ENCODE results near the gene VSTM2L. TPM values are rescaled to one million over a fixed set of nuclear protein-coding genes. Genes with fewer than 3 reads are reported as not detected.

VSTM2L gene
- total and polyA plus RNA-seq, 2 donors = 1.3 to 1.6 TPM

DNA sequence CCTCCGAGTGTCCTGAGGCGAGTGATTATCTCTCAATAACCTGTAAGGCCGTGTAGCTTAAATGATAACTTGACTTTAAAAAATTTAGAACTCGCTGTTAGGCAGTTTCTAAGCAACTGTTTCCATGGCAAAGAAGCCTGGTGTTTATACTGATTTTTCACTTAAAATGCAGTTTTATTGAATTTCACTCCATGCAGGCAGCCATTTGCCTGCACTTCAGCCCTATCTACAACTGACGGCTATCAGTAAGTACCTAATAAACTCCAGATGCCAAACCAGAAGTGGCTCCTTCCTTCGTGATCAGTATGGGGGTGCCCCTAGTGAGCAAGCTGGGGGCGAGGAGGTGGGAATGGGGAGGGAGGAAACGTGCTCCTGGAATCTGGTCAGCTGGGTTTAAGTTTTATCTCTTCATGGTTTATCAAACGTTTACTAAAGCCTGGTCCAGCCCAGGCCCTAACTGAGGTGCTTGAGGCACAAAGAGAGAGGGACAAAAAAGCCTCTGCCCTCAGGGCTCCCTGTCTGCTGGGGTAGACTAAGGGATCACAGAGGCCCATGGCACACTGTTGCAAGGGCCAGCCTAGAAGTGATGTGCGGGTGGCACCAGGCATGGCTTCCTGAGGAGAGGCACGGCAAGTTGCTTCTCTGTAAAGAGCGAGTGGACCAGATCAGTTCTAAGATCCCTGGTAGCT, 84.8 kb downstream of the VSTM2L start:
- H3K36me3 ChIP-seq (ENCODE audit: insufficient read depth) = peaks cover 2% of the 10 kb centered on the region
- no peaks in the 10 kb centered on the region for H3K4me1 ChIP-seq (ENCODE audit: insufficient read depth)
- H3K27ac ChIP-seq (ENCODE audit: low read depth) = no peak overlapping the region
- WGBS = 67% methylated on average over 12 of the region's 12 CpGs
- no peak overlapping the region for H3K4me3 ChIP-seq (ENCODE audit: low read depth, low read length)
- peak; percentile 29 for DNase-seq (ENCODE audit: extremely low spot score)

DNA sequence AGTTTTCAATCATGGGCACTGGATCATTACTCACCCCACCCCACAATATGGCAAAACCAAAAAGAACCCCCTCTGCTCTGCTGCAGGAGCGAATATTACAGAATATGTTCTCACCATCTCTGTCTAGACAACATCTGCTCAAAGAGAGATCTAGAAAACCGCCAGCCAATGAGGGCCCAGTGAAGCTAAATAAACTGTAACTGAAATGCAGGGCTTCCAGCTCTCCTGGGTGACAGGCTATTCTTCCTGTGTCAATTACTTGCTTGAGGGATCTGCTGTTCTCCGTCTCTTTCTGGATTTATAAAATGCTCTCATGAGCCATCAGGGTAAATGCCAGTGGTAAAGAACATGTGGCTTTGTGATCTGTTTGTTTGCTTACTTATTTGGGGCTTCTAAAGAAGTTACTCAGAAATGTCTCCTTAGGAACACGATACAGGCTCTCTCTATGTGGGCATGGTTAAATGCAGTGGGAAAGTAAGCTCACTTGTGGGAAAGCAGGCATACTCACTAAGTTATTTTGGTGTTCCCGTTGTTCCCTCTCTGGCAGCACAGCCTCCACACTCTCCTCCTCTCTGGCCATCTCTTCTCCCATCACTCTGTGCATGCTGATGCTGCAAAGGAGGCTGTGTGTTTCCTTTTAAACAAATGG, 85.5 kb downstream of the VSTM2L start:
- Histone ChIP-seq H3K4me1 (ENCODE audit: insufficient read depth) (no peaks in the 10 kb centered on the region), H3K27ac (ENCODE audit: low read depth) (no peak overlapping the region), H3K4me3 (ENCODE audit: low read depth, low read length) (no peak overlapping the region), H3K36me3 (ENCODE audit: insufficient read depth) (no peaks in the 10 kb centered on the region)
- WGBS = 87% methylated on average over 5 of the region's 5 CpGs
- no peak for DNase-seq (ENCODE audit: extremely low spot score)

DNA sequence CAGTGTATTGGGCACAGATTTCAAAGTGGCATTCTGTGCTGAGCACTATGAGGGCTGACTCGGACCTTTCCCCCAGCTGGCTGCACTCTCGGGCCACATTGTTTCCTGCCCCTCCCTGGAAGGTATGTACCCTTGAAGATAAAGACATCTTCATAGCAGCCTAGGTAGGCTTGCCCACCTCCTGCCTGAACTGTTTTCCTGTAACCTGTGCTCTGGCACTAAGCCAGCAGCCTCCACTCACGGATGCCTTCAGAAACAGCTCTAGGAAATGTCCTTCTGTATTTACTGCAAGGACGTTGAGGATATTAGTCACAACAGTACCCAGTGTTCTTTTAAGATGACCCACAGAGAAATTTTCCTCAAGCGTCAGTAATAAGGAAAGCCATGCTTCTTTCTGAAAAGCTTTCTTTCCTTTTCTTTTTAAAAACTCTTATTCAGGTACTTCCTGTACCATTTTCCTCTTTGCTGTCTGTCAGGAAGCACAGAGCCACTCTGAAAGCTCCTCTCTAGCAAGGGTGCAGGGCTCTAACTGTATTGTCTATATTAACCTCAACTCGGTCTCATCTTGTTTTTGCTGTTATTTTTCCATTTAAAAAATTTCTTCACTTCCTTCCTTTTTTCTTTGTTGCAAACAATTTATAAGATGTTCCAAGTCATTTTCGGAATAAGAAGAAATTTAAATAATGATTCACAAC, 86.8 kb downstream of the VSTM2L start:
- Histone ChIP-seq H3K27ac (ENCODE audit: low read depth) (no peak overlapping the region), H3K4me1 (ENCODE audit: insufficient read depth) (no peaks in the 10 kb centered on the region), H3K36me3 (ENCODE audit: insufficient read depth) (no peaks in the 10 kb centered on the region), H3K4me3 (ENCODE audit: low read depth, low read length) (no peak overlapping the region)
- peak; percentile 14 for DNase-seq (ENCODE audit: extremely low spot score)
- WGBS = 64% methylated on average over 7 of the region's 7 CpGs

DNA sequence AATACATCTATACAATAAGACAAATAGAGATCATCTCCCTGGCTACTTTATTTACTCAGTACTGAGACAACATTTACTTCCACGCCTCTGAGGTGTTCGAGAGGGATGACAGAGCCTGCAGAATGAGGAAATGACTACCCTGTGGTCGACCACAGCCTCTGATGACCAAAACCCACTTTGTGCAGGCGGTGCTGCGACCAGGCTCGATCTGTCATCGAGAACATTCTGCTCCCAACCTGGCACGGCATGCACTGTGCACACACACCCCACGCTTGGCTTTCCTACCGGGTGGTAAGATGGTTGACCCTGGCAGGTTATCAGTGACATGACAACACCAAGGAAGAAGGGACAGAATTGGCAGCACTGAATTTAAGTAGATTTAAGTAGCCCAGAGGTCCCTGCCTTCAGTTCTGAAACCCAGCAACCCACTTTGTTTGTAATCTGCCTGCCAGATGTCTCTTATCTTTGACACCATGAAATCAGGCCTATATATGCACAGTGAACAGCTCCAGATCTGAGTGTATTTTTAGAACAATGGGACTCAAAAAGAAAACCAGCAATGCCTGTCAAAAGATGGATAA, 87.7 kb downstream of the VSTM2L start:
- Histone ChIP-seq H3K36me3 (ENCODE audit: insufficient read depth) (peaks cover 2% of the 10 kb centered on the region), H3K4me3 (ENCODE audit: low read depth, low read length) (no peak overlapping the region), H3K27ac (ENCODE audit: low read depth) (no peak overlapping the region), H3K4me1 (ENCODE audit: insufficient read depth) (no peaks in the 10 kb centered on the region)
- DNase-seq (ENCODE audit: extremely low spot score) = peak; percentile 21
- 38% methylated on average over 10 of the region's 10 CpGs for WGBS

DNA sequence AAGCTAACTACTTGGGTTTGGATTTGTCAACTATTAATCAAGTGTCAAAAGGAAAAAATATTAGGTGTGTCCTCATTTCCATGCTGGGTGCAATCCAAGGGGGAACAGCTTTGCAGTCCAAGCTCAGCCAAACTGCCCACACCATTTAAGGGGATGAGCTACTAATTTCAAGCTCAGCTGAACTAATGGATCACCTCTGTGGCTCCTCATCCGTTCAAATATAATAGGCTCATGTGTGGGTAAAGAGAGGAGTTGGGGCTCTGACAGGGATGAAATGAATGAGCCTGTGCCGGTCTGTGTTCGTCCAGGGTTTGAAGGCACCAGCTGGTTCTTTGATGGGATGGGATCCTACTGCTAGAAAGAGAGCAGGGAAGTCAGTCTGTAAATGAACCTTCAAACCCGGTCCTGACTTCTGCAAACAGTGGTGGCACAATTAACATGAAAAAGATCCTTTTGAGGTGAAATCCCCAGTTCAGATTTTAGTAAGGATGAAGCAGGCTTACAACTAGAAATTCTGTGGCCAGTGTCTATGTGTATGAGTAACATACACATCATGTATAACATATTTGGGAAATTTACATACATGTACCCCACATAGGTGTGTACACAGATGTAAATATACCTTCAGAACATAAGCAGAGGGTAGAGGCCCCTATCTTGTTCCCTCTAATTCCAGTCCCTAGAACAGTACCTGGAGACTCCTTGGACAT, 88.4 kb downstream of the VSTM2L start:
- H3K27ac ChIP-seq (ENCODE audit: low read depth) = no peak overlapping the region
- no peaks in the 10 kb centered on the region for H3K4me1 ChIP-seq (ENCODE audit: insufficient read depth)
- peaks cover 2% of the 10 kb centered on the region for H3K36me3 ChIP-seq (ENCODE audit: insufficient read depth)
- no peak overlapping the region for H3K4me3 ChIP-seq (ENCODE audit: low read depth, low read length)
- no peak for DNase-seq (ENCODE audit: extremely low spot score)
- 51% methylated on average over 4 of the region's 4 CpGs for WGBS

DNA sequence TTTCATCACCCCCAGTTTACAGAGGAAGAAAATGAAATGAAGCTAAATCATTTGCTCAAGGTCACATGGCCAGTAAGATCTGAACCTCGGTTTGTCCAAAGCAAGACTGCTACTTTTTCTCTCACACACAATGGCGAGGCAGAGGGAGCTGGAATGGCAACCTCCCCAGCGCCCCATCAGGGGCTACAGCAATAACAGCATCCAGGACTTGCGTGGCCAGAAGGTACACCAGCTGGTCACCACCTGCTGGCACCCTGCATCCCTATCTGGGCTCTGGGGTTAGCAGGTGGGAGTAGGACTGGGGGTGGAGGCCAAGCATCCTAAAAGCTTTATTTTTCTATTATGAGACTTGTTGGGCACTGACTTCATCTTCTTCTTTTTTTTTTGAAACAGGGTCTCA, 89.0 kb downstream of the VSTM2L start:
- Histone ChIP-seq H3K4me1 (ENCODE audit: insufficient read depth) (no peaks in the 10 kb centered on the region), H3K27ac (ENCODE audit: low read depth) (no peak overlapping the region)
- 95% methylated on average over 4 of the region's 4 CpGs for WGBS

DNA sequence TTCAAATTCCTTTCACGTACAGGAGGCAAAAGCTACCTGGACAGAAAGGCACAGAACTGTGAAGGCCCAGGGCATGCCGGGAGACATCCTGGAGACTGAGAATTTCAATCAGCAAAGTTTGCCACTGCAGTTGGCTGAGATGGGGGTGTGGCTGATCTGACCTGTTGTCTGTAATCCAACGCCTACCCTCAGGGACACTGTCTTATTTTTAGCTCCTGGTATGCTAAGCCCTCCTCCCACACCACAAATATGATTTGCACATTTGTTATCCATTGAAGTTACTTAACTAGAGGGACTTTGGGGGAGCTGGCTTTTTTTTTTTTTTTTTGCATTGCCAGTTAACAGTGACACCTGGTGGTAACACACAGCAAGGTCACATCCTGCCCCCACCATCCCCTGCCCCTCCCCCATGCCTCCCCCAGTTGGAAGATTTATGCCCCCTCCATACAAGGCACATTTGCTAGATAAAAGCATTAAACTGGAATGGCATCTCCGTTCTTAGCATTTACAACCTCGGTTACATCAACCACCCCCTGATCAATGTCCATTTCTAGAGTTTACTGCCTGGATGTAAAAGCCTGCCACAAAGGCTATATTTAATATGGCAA, 90.0 kb downstream of the VSTM2L start:
- peak; percentile 62 for DNase-seq (ENCODE audit: extremely low spot score)
- H3K27ac ChIP-seq (ENCODE audit: low read depth) = no peak overlapping the region
- 50% methylated on average over 5 of the region's 5 CpGs for WGBS
- peaks cover 2% of the 10 kb centered on the region for H3K36me3 ChIP-seq (ENCODE audit: insufficient read depth)
- H3K4me1 ChIP-seq (ENCODE audit: insufficient read depth) = no peaks in the 10 kb centered on the region
- H3K4me3 ChIP-seq (ENCODE audit: low read depth, low read length) = no peak overlapping the region

More for the DNA sequence above, 89.0 kb downstream of the VSTM2L start:
- Histone ChIP-seq H3K36me3 (ENCODE audit: insufficient read depth) (peaks cover 2% of the 10 kb centered on the region), H3K4me3 (ENCODE audit: low read depth, low read length) (no peak overlapping the region)
- no peak for DNase-seq (ENCODE audit: extremely low spot score)

DNA sequence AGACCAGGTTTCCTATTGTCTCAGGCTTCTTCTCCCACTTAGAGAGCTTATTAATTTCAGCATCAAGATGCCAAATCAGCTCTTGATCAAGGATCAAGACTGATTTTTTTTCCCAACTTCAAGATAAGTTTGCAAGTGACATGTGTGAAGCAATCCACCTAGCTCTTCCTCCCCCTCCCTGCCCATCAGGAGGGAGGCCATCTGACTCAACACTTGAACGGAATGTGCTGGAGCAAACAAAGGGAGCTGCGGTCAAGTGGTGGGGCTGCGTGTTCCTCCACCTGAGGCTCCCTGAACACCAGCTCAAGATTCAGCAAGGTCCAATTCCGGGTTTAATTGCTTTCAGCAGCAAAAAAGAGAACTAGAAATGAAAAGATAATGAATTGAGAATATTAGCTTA, 91.6 kb downstream of the VSTM2L start:
- H3K27ac ChIP-seq (ENCODE audit: low read depth) = no peak overlapping the region
- no peaks in the 10 kb centered on the region for H3K4me1 ChIP-seq (ENCODE audit: insufficient read depth)
- WGBS = 84% methylated on average over 4 of the region's 4 CpGs
- no peak for DNase-seq (ENCODE audit: extremely low spot score)
- H3K36me3 ChIP-seq (ENCODE audit: insufficient read depth) = peaks cover 2% of the 10 kb centered on the region
- no peak overlapping the region for H3K4me3 ChIP-seq (ENCODE audit: low read depth, low read length)

Other genes starting within 250 kb of the VSTM2L start
- gene CTNNBL1, start 209.1 kb upstream of the VSTM2L start, total RNA-seq = 22.2 TPM
- gene CTNNBL1, start 209.1 kb upstream of the VSTM2L start, polyA plus RNA-seq = 39.3 TPM
- 35.7 TPM for gene TTI1, start 130.3 kb downstream of the VSTM2L start, total RNA-seq
- gene TTI1, start 130.3 kb downstream of the VSTM2L start, polyA plus RNA-seq = 13.3 TPM
- gene RPRD1B, start 130.6 kb downstream of the VSTM2L start, total RNA-seq = 85.2 TPM
- gene RPRD1B, start 130.6 kb downstream of the VSTM2L start, polyA plus RNA-seq = 45.0 TPM

Data from urinary bladder (tissue), 4 donors.